Esophagus squamous epithelium (tissue), 5 donors: Measurements from ENCODE around the gene CNKSR3. TPM values are rescaled to one million over a fixed set of nuclear protein-coding genes. Genes with fewer than 3 reads are reported as not detected.

ENCODE experiments used
- DNase-seq: peaks from one replicate; lab custom pipeline; 2025; lab: John Stamatoyannopoulos, UW
- H3K27ac ChIP-seq, 4 donors: fragments of 200-600 bp; sonication (generic); one replicate each; pipeline ENCODE4 v1.5.1; 2016 to 2019; ENCODE audit warnings: mild to moderate bottlenecking in 1 of 4
- H3K27me3 ChIP-seq, 4 donors: fragments of 200-600 bp; sonication (generic); 1 replicate in 3 of 4; 2 replicates in 1 of 4; pipeline versions ENCODE4 v1.5.1 to v1.6.0; 2017 to 2021; ENCODE audit warnings: antibody characterized with exemption in 1 of 4
- H3K36me3 ChIP-seq, 3 donors: fragments of 200-600 bp; sonication (generic); one replicate each; pipeline ENCODE4 v1.5.1; 2016 to 2019
- H3K4me1 ChIP-seq, 3 donors: fragments of 200-600 bp; sonication (generic); one replicate each; pipeline ENCODE4 v1.5.1; 2017 to 2019
- H3K4me3 ChIP-seq, 4 donors: fragments of 200-600 bp; sonication (generic); 1 replicate in 3 of 4; 2 replicates in 1 of 4; pipeline ENCODE4 v1.5.1; 2016 to 2019; ENCODE audit warnings: mild to moderate bottlenecking in 2 of 4, moderate library complexity in 1 of 4
- H3K9me3 ChIP-seq, 3 donors: fragments of 200-600 bp; sonication (generic); one replicate each; pipeline ENCODE4 v1.5.1; 2016 to 2019
- CTCF ChIP-seq, 6 experiments: fragments of 450-650 bp in 4 of 6; fragments of 200-600 bp in 2 of 6; sonication (generic) in 2 of 6; IDR thresholded peaks; one replicate each; pipeline ENCODE4 v1.5.1; 2016 to 2019; ENCODE audit warnings: antibody characterized with exemption in 6 of 6, mild to moderate bottlenecking in 4 of 6, moderate library complexity in 4 of 6
- POLR2A ChIP-seq, 4 donors: fragments of 450-650 bp; IDR thresholded peaks; one replicate each; pipeline ENCODE4 v1.6.1; 2017; ENCODE audit warnings: antibody characterized with exemption in 4 of 4, mild to moderate bottlenecking in 4 of 4, moderate library complexity in 3 of 4
- WGBS, 2 donors: methylation state at CpG; one replicate each; pipeline ENCODE4 v1.1.5; 2018; 5-methylcytosine and 5-hydroxymethylcytosine counted together
- intact Hi-C: fragments of 100-400 bp; cut with DNase I; formaldehyde crosslinking; loops from one replicate; pipeline ENCODE4 v1.15.0; 2022
- total RNA-seq, 4 donors: library from RNA; depleted of rRNA; stranded (reverse); fragments of >200 nt; gene quantifications; one replicate each; pipeline ENCODE4 v1.1.0, GENCODE V29; 2016
- donor health status: DM: yes; HTN: yes; CAD: no.

Gene CNKSR3
- total RNA-seq, 4 donors from 2014 or later: 10.2 to 18.8 (median 13.8) TPM

DNA sequence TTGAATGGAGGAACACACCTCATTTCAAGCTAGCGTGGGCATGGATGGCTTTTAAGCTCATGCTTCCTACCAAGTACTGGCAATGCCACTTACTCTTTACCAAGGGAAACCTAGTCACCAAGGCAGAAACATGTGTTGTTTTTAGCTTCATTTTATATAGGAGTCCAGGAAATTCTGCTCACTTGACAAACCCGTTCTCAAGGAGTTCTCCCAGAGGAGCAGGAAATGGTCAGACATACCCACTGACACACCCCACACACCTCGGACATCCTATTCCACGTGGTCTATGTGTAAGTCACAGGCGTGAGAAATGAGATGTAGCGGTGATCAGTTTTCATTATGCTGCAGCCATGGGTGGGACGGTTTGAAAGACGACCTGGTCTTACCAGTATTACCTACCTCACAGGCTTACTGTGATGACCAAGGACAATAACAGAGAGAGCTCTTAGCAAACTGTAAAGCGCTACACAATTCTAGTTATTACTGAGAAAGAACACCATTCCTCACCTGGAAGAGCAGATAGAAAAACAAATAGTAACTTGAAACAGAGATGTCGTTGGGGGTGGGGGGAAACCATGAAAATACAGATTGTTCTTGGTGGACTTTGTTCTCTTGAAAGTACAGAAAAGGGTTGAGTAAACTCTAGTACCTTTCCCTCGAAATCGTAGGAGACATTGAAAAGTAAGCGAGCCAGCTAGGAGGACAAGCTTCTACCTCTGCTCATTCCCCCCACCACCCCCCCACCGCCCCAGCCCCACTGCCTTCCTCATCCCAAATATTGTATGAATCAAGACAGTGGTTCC lies 1.7 kb downstream of the CNKSR3 start:
- H3K27me3 ChIP-seq: peaks cover 0 to 4% (median 0%) of the 10 kb centered on the region in 4 donors
- peaks cover 9 to 54% (median 20%) of the 10 kb centered on the region in 3 donors for H3K4me1 ChIP-seq
- H3K9me3 ChIP-seq: no peaks in the 10 kb centered on the region
- no peaks in the 10 kb centered on the region for H3K36me3 ChIP-seq
- no peak for DNase-seq
- intact Hi-C loops: no loop called here
- WGBS, 2 donors: 13 to 20% methylated on average over 13 to 14 of the region's 14 CpGs
- peak overlapping the region; percentile 85 to 94 (median 92) for H3K4me3 ChIP-seq
- peak overlapping the region; percentile 94 to 97 (median 97) for H3K27ac ChIP-seq
- peak in 1 of 4 donors; percentile 15 for TF ChIP-seq POLR2A (IDR thresholded peaks at IDR 0.05)
- TF ChIP-seq CTCF (IDR thresholded peaks at IDR 0.05): no peak

GRCh38 chr6:154506991-154507898 lies 3.2 kb downstream of the CNKSR3 start:
- Histone ChIP-seq H3K9me3 (no peaks in the 10 kb centered on the region), H3K27ac (peak overlapping the region in 2 of 4 donors; percentile 97), H3K27me3 (peaks cover 0 to 4% (median 0%) of the 10 kb centered on the region in 4 donors), H3K36me3 (no peaks in the 10 kb centered on the region), H3K4me3 (peak overlapping the region in 2 of 4 donors; percentile 85 to 93), H3K4me1 (peaks cover 9 to 59% (median 20%) of the 10 kb centered on the region in 3 donors)
- WGBS, 2 donors: 77 to 84% methylated on average over 14 of the region's 14 CpGs
- no peak for TF ChIP-seq POLR2A (IDR thresholded peaks at IDR 0.05)
- TF ChIP-seq CTCF (IDR thresholded peaks at IDR 0.05): no peak
- intact Hi-C loops: no loop called here
- no peak for DNase-seq

- H3K36me3 ChIP-seq: no peaks in the 10 kb centered on the region
- TF ChIP-seq POLR2A (IDR thresholded peaks at IDR 0.05): no peak
- no peak for TF ChIP-seq CTCF (IDR thresholded peaks at IDR 0.05)
- no peak overlapping the region for H3K4me3 ChIP-seq
- 85 to 86% methylated on average over 9 of the region's 9 CpGs for WGBS, 2 donors
- peaks cover 0 to 4% (median 0%) of the 10 kb centered on the region in 4 donors for H3K27me3 ChIP-seq
- no peak overlapping the region for H3K27ac ChIP-seq
- peaks cover 9 to 53% (median 20%) of the 10 kb centered on the region in 3 donors for H3K4me1 ChIP-seq
- DNase-seq: no peak
- no peaks in the 10 kb centered on the region for H3K9me3 ChIP-seq
- intact Hi-C loops: no loop called here
These were observed 3.9 kb downstream of the CNKSR3 start for GRCh38 chr6:154506582-154506981.

DNA sequence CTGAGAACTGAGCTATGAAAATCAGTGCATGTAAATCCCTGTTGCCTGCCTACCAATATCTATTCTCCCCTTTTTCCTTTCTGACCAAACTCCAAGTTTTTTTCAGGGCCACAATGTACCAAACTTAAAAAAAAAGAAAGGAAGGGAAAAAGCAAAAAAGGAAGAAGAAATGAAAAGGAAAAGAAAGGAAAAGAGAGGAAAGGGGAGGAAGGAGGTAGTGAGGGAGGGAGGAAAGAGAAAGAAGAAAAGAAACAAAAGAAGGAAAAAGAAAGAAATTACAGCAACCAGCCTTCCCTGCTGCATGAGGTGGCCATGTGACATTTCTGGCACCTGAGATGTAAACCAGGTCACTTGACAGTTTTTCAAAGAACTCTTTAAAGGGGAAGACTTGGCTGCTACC lies 4.4 kb downstream of the CNKSR3 start:
- Histone ChIP-seq H3K27ac (no peak overlapping the region), H3K27me3 (peaks cover 0 to 4% (median 0%) of the 10 kb centered on the region in 4 donors), H3K4me3 (no peak overlapping the region), H3K4me1 (peaks cover 9 to 48% (median 17%) of the 10 kb centered on the region in 3 donors), H3K9me3 (no peaks in the 10 kb centered on the region), H3K36me3 (no peaks in the 10 kb centered on the region)
- TF ChIP-seq POLR2A (IDR thresholded peaks at IDR 0.05): no peak
- TF ChIP-seq CTCF (IDR thresholded peaks at IDR 0.05): no peak
- DNase-seq: no peak
- intact Hi-C loops: no loop called here
